Measurements from ENCODE around the gene CSNK1E.

CSNK1E gene

GRCh38 chr22:38250643-38251340 is 66.4 kb downstream of the CSNK1E start:
- no peak for DNase-seq

GRCh38 chr22:38249803-38250642 is 67.2 kb downstream of the CSNK1E start:
- DNase-seq: no peak

GRCh38 chr22:38249301-38249700 is 67.9 kb downstream of the CSNK1E start:
- DNase-seq: no peak

- no peak for DNase-seq
These were observed 69.0 kb downstream of the CSNK1E start for GRCh38 chr22:38248280-38248679.

- no peak for DNase-seq
These were observed 69.5 kb downstream of the CSNK1E start for GRCh38 chr22:38247713-38248112.

- peak in 44 of 56 donors; percentile 22 to 84 (median 59) for DNase-seq
These were observed 70.5 kb downstream of the CSNK1E start for GRCh38 chr22:38246692-38247091.

GRCh38 chr22:38246046-38246658 is 71.1 kb downstream of the CSNK1E start:
- no peak for DNase-seq

- DNase-seq: no peak
These were observed 73.1 kb downstream of the CSNK1E start for GRCh38 chr22:38244106-38244505.

- peak in 36 of 56 donors; percentile 16 to 69 (median 44) for DNase-seq
These were observed 74.0 kb downstream of the CSNK1E start for GRCh38 chr22:38243007-38243765.

- peak in 22 of 56 donors; percentile 14 to 67 (median 32) for DNase-seq
These were observed 76.4 kb downstream of the CSNK1E start for GRCh38 chr22:38240734-38241252.

All from amygdala (tissue), 56 donors.